ENCODE measurements around the gene RPS21. TPM values are rescaled to one million over a fixed set of nuclear protein-coding genes. Genes with fewer than 3 reads are reported as not detected.

The RPS21 gene
- total and polyA plus RNA-seq, 2 of the 13 experiments (the other 11 are each of a cell fraction or from before 2014, with no cell fraction given): 2,647 to 11,063 TPM

DNA sequence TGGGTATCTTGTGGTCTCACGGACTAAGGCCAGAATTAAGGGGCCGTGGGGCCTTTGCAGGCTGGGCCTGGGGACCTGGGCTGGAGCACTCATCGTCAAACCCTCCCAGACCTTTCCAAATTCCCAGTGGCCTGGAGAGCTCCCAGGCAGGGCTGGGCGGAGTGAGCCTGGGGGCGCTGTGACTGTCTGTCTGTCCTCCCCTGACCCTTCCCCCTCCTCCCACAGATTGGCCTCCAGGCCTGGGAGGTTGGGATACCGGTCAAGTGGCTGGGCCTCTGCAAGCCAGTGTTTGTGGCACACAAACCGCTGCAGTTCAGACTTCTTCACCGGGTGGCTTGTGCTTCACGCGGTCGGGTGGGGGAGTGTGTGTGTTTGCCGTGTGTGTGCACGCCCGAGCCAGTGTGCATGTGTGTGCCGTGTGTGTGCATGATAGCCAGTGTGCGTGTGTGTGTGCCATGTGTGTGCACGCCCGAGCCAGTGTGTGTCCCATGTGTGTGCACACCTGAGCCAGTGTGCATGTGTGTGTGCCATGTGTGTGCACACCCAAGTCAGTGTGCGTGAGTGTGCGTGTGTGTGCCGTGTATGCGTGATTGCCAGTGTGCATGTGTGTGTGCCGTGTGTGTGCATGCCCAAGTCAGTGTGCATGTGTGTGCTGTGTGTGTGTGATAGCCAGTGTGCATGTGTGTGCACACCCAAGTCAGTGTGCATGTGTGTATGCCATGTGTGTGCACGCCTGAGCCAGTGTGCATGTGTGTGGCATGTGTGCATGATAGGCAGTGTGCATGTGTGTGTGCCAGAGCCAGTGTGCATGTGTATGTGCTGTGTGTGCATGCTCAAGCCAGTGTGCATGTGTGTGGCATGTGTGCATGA lies 34.2 kb downstream of the RPS21 start (continued):
- TF ChIP-seq ZNF263 (CRISPR knock-in tag; IDR thresholded peaks at IDR 0.05): peak; percentile 81
- TF ChIP-seq DR1 (CRISPR knock-in tag; IDR thresholded peaks at IDR 0.05): no peak
- TF ChIP-seq, protein P1, sequence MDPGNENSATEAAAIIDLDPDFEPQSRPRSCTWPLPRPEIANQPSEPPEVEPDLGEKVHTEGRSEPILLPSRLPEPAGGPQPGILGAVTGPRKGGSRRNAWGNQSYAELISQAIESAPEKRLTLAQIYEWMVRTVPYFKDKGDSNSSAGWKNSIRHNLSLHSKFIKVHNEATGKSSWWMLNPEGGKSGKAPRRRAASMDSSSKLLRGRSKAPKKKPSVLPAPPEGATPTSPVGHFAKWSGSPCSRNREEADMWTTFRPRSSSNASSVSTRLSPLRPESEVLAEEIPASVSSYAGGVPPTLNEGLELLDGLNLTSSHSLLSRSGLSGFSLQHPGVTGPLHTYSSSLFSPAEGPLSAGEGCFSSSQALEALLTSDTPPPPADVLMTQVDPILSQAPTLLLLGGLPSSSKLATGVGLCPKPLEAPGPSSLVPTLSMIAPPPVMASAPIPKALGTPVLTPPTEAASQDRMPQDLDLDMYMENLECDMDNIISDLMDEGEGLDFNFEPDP (CRISPR knock-in tag; conservative IDR thresholded peaks at IDR 0.05): 0 out of 2 replicates have a peak, but pooled peaks have one; percentile 35
- TF ChIP-seq, protein P2, sequence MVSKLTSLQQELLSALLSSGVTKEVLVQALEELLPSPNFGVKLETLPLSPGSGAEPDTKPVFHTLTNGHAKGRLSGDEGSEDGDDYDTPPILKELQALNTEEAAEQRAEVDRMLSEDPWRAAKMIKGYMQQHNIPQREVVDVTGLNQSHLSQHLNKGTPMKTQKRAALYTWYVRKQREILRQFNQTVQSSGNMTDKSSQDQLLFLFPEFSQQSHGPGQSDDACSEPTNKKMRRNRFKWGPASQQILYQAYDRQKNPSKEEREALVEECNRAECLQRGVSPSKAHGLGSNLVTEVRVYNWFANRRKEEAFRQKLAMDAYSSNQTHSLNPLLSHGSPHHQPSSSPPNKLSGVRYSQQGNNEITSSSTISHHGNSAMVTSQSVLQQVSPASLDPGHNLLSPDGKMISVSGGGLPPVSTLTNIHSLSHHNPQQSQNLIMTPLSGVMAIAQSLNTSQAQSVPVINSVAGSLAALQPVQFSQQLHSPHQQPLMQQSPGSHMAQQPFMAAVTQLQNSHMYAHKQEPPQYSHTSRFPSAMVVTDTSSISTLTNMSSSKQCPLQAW (CRISPR knock-in tag; IDR thresholded peaks at IDR 0.05): no peak
- 0 out of 2 replicates have a peak, but pooled peaks have one; percentile 14 for TF ChIP-seq KDM5B (CRISPR knock-in tag; IDR thresholded peaks at IDR 0.05; ENCODE audit: borderline replicate concordance)
- TF ChIP-seq, protein P3, sequence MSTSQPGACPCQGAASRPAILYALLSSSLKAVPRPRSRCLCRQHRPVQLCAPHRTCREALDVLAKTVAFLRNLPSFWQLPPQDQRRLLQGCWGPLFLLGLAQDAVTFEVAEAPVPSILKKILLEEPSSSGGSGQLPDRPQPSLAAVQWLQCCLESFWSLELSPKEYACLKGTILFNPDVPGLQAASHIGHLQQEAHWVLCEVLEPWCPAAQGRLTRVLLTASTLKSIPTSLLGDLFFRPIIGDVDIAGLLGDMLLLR (CRISPR knock-in tag; IDR thresholded peaks at IDR 0.05): peak; percentile 25; the same call in 1 of the 2 replicates
- peak; percentile 46; the same call in 1 of the 2 replicates for TF ChIP-seq NBN (conservative IDR thresholded peaks at IDR 0.05)
- TF ChIP-seq, protein P4, sequence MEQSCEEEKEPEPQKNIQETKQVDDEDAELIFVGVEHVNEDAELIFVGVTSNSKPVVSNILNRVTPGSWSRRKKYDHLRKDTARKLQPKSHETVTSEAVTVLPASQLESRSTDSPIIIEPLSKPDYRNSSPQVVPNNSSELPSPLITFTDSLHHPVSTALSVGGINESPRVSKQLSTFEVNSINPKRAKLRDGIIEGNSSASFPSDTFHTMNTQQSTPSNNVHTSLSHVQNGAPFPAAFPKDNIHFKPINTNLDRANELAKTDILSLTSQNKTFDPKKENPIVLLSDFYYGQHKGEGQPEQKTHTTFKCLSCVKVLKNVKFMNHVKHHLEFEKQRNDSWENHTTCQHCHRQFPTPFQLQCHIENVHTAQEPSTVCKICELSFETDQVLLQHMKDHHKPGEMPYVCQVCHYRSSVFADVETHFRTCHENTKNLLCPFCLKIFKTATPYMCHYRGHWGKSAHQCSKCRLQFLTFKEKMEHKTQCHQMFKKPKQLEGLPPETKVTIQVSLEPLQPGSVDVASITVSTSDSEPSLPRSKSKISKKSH (CRISPR knock-in tag; IDR thresholded peaks at IDR 0.05; ENCODE audit: borderline replicate concordance): peak; percentile 22; the same call in 1 of the 2 replicates
- peak; percentile 56; the same call in 1 of the 2 replicates for TF ChIP-seq MTA1 (CRISPR knock-in tag; IDR thresholded peaks at IDR 0.05; ENCODE audit: borderline replicate concordance)
- TF ChIP-seq DPF2 (CRISPR knock-in tag; IDR thresholded peaks at IDR 0.05; ENCODE audit: borderline replicate concordance, low read depth): 0 out of 2 replicates have a peak, but pooled peaks have one; percentile 13
- no peak for TF ChIP-seq NCOA1 (CRISPR knock-in tag; IDR thresholded peaks at IDR 0.05)
- no peak for TF ChIP-seq ZNF180 (CRISPR knock-in tag; IDR thresholded peaks at IDR 0.05; ENCODE audit: borderline replicate concordance, low read depth)
- TF ChIP-seq, protein P5, sequence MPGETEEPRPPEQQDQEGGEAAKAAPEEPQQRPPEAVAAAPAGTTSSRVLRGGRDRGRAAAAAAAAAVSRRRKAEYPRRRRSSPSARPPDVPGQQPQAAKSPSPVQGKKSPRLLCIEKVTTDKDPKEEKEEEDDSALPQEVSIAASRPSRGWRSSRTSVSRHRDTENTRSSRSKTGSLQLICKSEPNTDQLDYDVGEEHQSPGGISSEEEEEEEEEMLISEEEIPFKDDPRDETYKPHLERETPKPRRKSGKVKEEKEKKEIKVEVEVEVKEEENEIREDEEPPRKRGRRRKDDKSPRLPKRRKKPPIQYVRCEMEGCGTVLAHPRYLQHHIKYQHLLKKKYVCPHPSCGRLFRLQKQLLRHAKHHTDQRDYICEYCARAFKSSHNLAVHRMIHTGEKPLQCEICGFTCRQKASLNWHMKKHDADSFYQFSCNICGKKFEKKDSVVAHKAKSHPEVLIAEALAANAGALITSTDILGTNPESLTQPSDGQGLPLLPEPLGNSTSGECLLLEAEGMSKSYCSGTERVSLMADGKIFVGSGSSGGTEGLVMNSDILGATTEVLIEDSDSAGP (CRISPR knock-in tag; IDR thresholded peaks at IDR 0.05; ENCODE audit: borderline replicate concordance): peak; percentile 35; the same call in 1 of the 2 replicates

Data from HepG2 (cell line).